GM10248 (cell line): ENCODE results near the gene ZNRF1.

ENCODE experiments used
- CTCF ChIA-PET: fragments of 300-600 bp; sonication (Branson Sonifier 250); formaldehyde crosslinking; extraction: SDS; loops from one replicate; lab custom pipeline; 2021; ENCODE audit warnings: antibody characterized with exemption; lab: Yijun Ruan, JAX
- POLR2A ChIA-PET: fragments of 350-650 bp; sonication (Branson Sonifier 250); formaldehyde crosslinking; extraction: SDS; loops from one replicate; lab custom pipeline; 2020; ENCODE audit warnings: antibody characterized with exemption; lab: Yijun Ruan, JAX
- DNase-seq: peaks from one replicate; pipeline ENCODE4 v3.0.0; 2012; ENCODE audit errors: extremely low spot score
- TF ChIP-seq, protein P1 (sequence below): IDR thresholded peaks from 2 replicates; pipeline ENCODE4 v1.5.1; 2012; ENCODE audit warnings: mild to moderate bottlenecking, low read depth; ENCODE audit errors: extremely low read depth, missing control alignments, control extremely low read depth

Gene ZNRF1

GRCh38 chr16:75070012-75070841, 71.4 kb downstream of the ZNRF1 start:
- TF ChIP-seq, protein P1, sequence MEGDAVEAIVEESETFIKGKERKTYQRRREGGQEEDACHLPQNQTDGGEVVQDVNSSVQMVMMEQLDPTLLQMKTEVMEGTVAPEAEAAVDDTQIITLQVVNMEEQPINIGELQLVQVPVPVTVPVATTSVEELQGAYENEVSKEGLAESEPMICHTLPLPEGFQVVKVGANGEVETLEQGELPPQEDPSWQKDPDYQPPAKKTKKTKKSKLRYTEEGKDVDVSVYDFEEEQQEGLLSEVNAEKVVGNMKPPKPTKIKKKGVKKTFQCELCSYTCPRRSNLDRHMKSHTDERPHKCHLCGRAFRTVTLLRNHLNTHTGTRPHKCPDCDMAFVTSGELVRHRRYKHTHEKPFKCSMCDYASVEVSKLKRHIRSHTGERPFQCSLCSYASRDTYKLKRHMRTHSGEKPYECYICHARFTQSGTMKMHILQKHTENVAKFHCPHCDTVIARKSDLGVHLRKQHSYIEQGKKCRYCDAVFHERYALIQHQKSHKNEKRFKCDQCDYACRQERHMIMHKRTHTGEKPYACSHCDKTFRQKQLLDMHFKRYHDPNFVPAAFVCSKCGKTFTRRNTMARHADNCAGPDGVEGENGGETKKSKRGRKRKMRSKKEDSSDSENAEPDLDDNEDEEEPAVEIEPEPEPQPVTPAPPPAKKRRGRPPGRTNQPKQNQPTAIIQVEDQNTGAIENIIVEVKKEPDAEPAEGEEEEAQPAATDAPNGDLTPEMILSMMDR, result no peak
- ChIA-PET CTCF (no interaction called here), POLR2A (interaction anchor here (0.5 kb wide), 1 partner anchor 85 kb away, joined by 4 read pairs; the partner anchor contains the start of gene WDR59)
- DNase-seq, result no peak

DNA sequence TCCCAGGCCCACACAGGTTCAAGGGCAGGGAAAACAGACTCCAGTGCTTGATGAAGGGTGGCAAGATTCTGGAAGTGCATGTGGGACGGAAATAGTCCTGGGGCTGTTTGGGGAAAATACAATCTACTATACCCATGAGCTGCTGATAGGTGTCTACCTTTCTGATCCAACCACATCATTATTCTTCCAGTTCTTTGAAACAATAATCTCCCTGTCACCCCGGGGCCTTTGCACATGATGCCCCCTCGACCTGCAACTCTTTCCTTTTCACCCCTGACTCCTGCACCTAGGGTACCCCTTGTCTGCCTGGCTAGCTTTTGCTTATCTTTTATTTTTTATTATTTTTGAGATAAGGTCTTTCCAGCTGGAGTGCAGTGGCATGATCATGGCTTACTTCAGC, 72.8 kb downstream of the ZNRF1 start:
- no peak for DNase-seq
- ChIA-PET CTCF (interaction anchor here (0.7 to 1.4 kb wide), 5 partner anchors 10 to 59 kb away, joined by 3 to 6 read pairs (median 4); no protein-coding TSS in a partner anchor), POLR2A (no interaction called here)
- TF ChIP-seq, protein P1, result no peak

- CTCF ChIA-PET, result interaction anchor here (0.7 to 1.4 kb wide), 6 partner anchors 11 to 74 kb away, joined by 3 to 6 read pairs (median 4); partner anchors contain the start of gene ZNRF1
- no peak for DNase-seq
- TF ChIP-seq, protein P1, result no peak
- POLR2A ChIA-PET, result no interaction called here
Measured at GRCh38 chr16:75072239-75072947, 73.6 kb downstream of the ZNRF1 start.

- ChIA-PET POLR2A (no interaction called here), CTCF (interaction anchor here (0.9 to 2.0 kb wide), 5 partner anchors 9 to 75 kb away, joined by 3 to 6 read pairs (median 5); partner anchors contain the start of gene ZNRF1)
- TF ChIP-seq, protein P1, result no peak
- no peak for DNase-seq
Measured at GRCh38 chr16:75073545-75074303, 74.9 kb downstream of the ZNRF1 start.

DNA sequence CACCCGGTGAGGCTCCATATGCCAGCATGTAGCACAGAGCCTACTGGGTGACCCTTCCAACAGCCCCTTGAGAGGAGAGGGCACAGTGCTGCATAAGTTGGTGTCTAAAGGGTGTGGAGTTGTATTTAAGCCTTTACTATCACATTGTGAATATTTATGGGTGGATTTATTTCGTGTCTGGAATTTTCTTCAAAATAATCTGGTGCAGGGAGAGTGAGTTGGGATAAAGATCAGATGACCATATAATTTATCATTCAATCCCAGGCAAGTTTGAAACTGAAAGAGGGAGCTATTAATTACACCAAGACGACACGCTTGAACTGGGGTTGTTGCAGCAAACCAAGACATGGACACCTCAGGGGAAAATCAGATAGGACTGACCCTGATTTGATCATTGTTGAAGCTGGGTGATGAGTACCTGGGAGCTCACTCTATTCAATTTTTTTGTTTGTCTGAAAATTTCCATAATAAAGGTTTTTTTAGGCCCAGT, 75.5 kb downstream of the ZNRF1 start:
- TF ChIP-seq, protein P1, result no peak
- CTCF ChIA-PET, result interaction anchor here (0.9 to 2.0 kb wide), 5 partner anchors 10 to 76 kb away, joined by 3 to 6 read pairs (median 5); partner anchors contain the start of gene ZNRF1
- POLR2A ChIA-PET, result no interaction called here

More for the DNA sequence above, 75.5 kb downstream of the ZNRF1 start:
- DNase-seq, result no peak
